HTERT RPE-1 (cell line): ENCODE measurements around the gene HNMT.
"Not testable (repeated sequence)": the region's sequence is repeated elsewhere in the genome, so short reads cannot be mapped to it uniquely, and the experiment has no call there.

ENCODE experiments used
- in situ Hi-C: fragments of 300-500 bp; cut with MboI; formaldehyde crosslinking; loops from 4 replicates; pipeline ENCODE4 v1.14.3; 2020; ENCODE audit warnings: low sequenced_read_pairs

HNMT gene

GRCh38 chr2:137945229-137945628 lies 19.0 kb upstream of the HNMT start:
- in situ Hi-C loops, result no loop called here

DNA sequence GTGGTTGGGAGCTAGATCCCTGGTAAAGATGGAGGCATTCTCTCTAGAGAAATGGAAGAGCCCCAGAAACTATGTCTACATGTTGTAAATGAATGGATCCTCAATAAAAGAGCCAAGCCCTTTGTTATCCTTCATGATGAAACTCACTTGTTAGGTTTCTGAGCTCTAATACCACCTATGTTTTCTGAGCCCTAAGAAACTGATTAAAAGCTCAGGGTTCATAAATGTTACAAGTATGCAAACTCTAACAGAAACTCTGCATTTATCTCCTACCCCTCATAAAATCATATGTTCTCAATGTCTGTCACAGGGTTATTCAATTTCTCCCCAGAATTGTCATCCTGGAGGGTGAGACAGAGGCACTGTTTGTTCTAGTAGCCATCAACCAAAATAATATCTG lies 18.0 kb upstream of the HNMT start:
- in situ Hi-C loops, result no loop called here

DNA sequence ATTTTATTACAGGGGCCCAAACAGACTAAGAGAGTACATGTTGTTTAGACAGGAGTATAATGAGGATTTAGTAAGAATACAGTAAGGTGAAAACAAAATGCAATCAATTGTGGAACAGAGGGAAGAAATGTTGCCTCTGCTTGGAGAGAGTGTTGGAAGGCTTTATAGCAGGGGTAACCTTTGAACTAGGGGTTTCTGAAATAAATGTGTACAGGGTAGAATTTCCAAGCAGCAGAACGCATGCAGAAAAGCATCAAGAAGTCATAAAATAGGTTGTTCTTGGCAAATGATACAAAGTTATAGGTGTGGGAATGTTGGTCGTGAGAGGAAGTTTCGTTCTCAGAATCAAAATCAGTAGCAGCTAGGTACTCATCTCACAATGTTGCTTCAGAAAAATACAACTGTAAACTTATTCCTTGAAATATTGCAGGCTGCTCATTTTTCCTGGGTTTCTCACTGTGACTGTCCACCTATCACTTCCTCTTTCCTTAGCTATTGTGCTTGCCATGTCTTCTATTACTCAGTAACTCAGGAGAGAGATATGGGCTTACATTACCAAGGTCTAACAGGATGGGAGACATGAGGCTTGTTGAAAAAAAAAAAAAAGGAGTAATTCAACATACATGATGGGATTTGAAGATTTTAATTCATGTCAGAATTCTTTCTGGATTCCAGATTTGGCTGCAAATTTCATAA lies 17.1 kb upstream of the HNMT start:
- in situ Hi-C loops, result no loop called here

- in situ Hi-C loops, result no loop called here
These were observed 16.4 kb upstream of the HNMT start for GRCh38 chr2:137947728-137948336.

- in situ Hi-C loops, result no loop called here
These were observed 15.4 kb upstream of the HNMT start for GRCh38 chr2:137948894-137949293.

GRCh38 chr2:137950238-137950637 lies 14.0 kb upstream of the HNMT start:
- in situ Hi-C loops, result no loop called here

GRCh38 chr2:137951586-137951985 lies 12.7 kb upstream of the HNMT start:
- in situ Hi-C loops, result no loop called here

GRCh38 chr2:137952586-137953129 lies 11.6 kb upstream of the HNMT start:
- in situ Hi-C loops, result no loop called here

- in situ Hi-C loops, result no loop called here
These were observed 8.7 kb upstream of the HNMT start for GRCh38 chr2:137955536-137955935.

DNA sequence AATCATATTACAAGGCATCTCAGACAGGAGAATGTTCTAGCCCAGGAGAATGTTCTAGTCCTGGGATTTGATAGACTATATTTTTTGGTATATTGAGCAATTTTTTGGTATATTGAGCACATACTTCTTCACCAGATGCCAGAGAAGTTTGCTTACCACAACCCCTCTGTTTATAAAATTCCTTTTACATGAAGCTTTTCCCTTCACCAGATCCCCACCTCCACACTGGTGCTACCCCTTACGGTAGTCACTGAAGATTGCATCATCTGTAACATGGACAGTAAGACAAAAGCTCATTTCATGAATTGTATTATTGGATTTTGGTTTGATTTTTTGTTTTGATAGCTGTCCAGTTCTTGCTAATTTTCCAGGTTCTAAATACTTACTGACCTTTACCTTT lies 7.2 kb upstream of the HNMT start:
- in situ Hi-C loops, result no loop called here

GRCh38 chr2:137959166-137959565 lies 5.1 kb upstream of the HNMT start:
- in situ Hi-C loops, result no loop called here

DNA sequence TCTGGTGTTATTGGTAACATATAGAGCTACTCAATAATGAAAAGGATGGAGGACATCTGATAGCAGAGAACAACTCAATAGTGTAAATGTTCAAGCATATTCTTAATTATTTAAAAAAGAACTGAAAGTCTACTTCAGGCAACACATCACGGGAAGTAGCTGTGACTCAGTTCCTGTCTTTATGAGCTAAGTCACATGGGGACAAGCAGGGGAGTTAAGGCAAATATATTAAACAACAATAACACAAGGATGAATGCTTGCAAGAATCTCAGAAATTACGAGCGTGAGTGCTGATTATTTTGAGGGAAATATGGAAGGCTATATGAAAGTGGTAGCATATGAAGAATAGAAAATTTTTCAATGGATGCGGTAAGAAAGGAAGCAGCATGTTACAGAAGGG lies 4.0 kb upstream of the HNMT start:
- in situ Hi-C loops, result no loop called here

GRCh38 chr2:137961602-137962001 lies 2.7 kb upstream of the HNMT start:
- in situ Hi-C loops, result no loop called here

DNA sequence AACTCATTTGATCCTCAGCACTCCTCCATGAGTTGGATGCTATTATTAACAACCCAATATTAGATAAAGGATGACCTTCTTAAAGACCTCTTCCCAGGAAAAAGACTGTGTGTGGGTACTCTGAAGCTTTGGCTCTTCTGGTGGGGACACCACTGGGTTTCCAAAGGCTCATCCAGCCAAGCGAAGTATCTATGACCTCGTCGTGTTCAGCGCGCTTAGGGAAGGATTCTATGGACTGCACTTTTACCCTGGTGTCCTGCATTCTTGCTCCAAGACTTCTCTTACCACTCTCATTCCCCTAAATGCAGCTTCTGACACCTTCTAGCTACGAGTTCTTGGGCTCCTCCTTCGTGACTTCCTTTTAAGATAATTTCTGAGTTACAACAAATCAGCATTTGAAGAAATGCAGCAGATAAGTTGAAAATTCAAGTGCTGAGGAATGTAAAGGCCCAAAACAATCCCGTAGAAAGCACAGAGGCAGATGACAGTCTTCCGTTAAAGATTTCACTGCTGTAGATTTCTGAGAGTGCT lies 673 bp upstream of the HNMT start:
- in situ Hi-C loops, result no loop called here

DNA sequence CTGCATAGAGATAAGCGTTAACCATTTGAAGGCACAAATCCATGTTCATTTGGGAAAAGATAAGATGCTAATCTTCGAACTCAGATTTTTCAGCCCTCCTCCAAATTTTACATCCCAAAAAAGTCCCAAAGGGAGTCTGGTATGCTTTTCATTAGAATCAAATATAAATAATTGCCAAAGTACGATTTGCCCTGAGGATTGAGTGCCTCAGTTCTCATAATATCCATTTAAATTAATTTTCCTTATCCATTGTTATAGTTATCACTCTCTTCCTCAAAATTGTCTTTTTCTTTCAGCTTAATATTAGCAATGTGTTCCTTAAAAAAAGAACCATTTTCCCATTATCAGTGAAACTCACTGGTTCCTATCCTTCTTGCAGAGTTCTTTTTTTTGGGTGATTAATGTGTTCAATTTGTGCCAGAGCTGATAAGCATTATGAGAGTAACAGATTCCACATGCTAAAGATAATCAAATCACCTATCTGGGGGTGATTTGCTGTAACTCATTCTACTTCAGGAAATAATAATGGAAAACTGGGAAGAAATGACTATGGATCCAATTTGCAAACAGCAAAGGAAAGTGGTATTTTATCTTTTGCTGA lies 686 bp downstream of the HNMT start:
- in situ Hi-C loops, result no loop called here

DNA sequence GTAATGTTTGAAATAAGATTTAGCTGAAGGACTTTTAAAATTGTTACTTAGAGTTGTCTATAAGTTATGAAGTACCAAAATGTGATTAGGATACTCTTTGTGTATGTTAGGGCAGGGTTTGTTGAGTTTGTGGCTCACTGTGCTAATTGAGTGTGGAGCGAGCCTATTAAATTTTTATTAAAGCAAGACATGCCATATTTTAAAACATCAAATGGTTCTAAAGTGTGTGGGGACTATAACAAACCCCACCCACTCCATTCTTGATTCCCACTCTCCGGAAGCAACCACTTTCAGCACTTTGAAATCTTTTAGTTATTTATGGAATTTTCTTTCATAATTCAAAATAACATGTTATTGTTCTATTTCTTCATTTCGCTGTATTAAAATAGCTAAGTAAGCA lies 1.8 kb downstream of the HNMT start:
- in situ Hi-C loops, result no loop called here

GRCh38 chr2:137967042-137967441 lies 2.8 kb downstream of the HNMT start:
- in situ Hi-C loops, result no loop called here

DNA sequence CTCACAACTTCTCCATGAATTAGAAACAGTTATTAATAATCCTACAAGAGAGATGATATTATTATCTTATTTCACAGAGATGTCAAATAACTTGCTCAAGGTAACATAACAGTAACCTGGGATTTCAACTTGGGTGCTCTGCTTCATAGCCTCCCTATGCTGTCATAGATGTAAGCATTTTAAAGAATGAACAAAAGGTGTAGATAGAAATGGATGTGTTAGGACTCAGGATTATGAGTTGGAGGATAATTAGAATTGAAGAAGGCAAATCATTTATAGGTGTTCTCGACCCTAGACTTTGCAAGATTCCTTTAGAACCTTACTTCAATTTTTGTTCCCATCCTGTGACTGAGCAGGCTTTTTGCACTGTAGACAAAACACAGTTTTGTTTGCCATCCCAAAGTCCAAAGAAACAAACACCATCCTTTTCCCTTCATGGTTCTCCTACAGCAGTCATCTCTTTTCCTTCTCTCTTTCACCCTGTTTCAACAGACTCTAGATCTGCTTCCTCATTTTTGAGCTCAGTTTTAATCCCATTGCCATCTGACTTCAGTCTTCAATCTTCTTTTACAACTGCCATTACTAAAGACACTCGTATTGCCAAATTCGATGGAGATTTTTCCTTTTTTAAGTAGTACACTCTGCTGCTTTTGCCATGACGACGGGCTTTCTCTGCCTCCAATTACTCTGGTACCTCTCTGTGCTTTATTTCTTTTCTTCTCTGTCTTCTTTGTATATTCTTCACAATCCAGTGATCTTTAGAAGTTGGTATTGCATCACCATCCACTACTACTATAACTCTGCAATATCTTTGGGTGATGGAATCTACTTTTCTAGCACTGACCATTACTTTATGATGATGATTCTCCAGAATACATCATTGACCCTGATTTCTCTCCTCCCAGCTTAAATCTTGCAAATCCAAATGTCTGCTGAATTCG lies 4.5 kb downstream of the HNMT start:
- in situ Hi-C loops, result no loop called here

GRCh38 chr2:137969418-137969765 lies 5.1 kb downstream of the HNMT start:
- in situ Hi-C loops, result no loop called here

DNA sequence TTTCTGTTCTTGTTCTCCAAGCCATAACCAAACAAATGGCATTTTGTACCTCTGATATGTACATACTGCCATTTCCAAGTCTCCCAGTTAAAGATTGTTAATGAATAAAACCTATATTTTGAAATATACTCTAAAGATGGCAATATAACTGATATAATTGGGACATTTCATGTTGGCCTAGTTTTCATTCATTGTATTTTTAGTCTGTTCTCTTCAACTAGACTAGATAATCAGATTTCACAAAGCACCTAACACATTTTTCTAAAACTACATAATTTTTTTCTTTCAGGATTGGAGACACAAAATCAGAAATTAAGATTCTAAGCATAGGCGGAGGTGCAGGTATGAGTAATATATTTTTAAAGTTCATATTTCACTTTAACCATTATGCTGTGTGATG lies 5.6 kb downstream of the HNMT start:
- in situ Hi-C loops, result no loop called here

DNA sequence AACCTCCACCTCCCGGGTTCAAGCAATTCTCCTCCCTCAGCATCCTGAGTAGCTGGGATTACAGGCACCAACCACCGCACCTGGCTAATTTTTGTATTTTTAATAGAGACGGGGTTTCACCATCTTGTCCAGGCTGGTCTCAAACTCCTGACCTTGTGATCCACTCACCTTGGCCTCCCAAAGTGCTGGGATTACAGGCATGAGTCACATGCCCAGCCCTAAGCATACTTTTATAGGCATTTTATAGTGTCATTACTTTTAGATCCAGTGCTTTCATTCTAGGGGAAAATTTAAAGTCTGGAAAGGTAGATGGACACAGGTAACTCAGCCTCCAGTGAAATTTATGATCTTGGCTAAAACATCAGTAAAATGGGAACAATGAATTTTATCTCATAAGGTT lies 7.0 kb downstream of the HNMT start:
- in situ Hi-C loops, result not testable (repeated sequence)
